Peyer's patch (tissue), 4 donors: ENCODE data around the gene KIFC3.

Experiments
- POLR2A ChIP-seq, 2 donors: fragments of 450-650 bp; IDR thresholded peaks; one replicate each; pipeline ENCODE4 v1.5.1; 2017; ENCODE audit warnings: antibody characterized with exemption in 2 of 2, mild to moderate bottlenecking in 2 of 2, moderate library complexity in 2 of 2
- TF ChIP-seq, protein P1 (sequence below), 6 experiments: fragments of 450-650 bp in 4 of 6; fragments of 200-600 bp in 2 of 6; sonication (generic) in 1 of 6; IDR thresholded peaks; one replicate each; pipeline ENCODE4 v1.5.1; 2017 to 2019; ENCODE audit warnings: antibody characterized with exemption in 6 of 6, mild to moderate bottlenecking in 3 of 6, moderate library complexity in 1 of 6

DNA sequence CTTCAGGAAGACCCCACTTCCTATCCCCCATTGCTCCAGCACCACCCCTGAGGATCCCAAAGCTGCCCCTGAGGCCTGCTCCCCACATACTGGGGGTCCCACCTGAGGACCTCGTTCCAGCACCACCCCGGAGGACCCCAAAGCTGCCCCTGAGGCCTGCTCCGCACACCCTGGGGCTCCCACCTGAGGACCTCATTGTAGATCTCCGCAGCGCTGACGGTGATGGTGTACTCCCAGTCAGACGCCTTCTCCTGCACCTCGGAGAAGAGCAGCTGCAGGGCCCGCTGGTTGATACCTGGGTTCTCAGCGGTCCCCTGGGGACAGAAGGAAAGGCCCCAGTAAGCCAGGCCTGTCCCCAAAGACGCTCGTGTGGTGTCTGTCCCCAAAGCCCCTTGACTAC is 40.3 kb downstream of the KIFC3 start:
- TF ChIP-seq, protein P1, sequence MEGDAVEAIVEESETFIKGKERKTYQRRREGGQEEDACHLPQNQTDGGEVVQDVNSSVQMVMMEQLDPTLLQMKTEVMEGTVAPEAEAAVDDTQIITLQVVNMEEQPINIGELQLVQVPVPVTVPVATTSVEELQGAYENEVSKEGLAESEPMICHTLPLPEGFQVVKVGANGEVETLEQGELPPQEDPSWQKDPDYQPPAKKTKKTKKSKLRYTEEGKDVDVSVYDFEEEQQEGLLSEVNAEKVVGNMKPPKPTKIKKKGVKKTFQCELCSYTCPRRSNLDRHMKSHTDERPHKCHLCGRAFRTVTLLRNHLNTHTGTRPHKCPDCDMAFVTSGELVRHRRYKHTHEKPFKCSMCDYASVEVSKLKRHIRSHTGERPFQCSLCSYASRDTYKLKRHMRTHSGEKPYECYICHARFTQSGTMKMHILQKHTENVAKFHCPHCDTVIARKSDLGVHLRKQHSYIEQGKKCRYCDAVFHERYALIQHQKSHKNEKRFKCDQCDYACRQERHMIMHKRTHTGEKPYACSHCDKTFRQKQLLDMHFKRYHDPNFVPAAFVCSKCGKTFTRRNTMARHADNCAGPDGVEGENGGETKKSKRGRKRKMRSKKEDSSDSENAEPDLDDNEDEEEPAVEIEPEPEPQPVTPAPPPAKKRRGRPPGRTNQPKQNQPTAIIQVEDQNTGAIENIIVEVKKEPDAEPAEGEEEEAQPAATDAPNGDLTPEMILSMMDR (IDR thresholded peaks at IDR 0.05) = no peak
- no peak for TF ChIP-seq POLR2A (IDR thresholded peaks at IDR 0.05)
